Adrenal gland (tissue), 5 donors: ENCODE measurements around the gene MATK.

Source experiments
- POLR2A ChIP-seq, 2 donors: fragments of 450-650 bp; IDR thresholded peaks; one replicate each; pipeline ENCODE4 v1.6.1; 2017; ENCODE audit warnings: antibody characterized with exemption in 2 of 2, mild to moderate bottlenecking in 2 of 2, moderate library complexity in 1 of 2
- TF ChIP-seq, protein P1 (sequence below), 6 experiments: fragments of 450-650 bp in 4 of 6; fragments of 200-600 bp in 2 of 6; sonication (generic) in 1 of 6; IDR thresholded peaks; 1 replicate in 5 of 6; 2 replicates in 1 of 6; pipeline versions ENCODE4 v1.5.1 to v1.8.0; 2016 to 2021; ENCODE audit warnings: antibody characterized with exemption in 6 of 6, mild to moderate bottlenecking in 2 of 6, moderate library complexity in 1 of 6
- donor health status: DM: no; HTN: no; CAD: no.

DNA sequence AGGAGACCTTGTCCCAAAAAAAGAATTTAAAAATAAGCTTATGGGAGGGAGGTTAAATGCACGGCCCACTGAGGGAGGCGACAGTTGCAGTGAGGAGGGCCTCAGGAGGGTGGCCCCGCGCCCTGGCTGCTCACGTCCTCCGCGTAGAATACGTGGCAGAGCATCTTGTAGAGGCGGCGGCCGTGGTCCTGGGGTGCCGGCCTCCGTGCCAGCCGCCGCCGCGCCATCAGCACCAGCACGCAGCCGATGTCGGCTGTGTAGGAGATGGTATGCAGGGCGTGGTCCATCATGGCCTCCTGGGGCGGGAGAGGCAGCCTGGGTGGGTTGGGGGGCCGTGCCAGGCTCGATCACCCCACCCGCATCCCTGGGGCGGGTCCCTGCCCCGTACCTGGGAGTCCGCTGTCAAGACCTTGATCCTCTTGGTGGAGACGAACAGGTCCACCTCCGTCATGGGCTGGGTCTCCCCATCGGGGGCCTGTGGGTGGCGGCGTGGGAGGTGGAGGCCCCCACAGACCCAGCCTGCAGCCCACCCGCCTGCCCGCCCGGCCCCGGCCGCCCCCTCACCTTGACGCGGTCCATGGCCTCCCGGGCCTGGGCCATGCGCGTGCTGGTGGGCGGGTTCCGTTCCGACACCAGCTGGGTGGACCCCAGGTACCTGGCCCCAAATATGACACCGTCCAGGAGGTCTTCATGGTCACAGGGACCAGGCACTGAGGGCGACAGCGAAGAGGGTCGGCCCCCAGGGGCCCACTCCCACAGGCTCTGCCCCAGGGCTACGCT is 32.4 kb downstream of the MATK start:
- TF ChIP-seq, protein P1, sequence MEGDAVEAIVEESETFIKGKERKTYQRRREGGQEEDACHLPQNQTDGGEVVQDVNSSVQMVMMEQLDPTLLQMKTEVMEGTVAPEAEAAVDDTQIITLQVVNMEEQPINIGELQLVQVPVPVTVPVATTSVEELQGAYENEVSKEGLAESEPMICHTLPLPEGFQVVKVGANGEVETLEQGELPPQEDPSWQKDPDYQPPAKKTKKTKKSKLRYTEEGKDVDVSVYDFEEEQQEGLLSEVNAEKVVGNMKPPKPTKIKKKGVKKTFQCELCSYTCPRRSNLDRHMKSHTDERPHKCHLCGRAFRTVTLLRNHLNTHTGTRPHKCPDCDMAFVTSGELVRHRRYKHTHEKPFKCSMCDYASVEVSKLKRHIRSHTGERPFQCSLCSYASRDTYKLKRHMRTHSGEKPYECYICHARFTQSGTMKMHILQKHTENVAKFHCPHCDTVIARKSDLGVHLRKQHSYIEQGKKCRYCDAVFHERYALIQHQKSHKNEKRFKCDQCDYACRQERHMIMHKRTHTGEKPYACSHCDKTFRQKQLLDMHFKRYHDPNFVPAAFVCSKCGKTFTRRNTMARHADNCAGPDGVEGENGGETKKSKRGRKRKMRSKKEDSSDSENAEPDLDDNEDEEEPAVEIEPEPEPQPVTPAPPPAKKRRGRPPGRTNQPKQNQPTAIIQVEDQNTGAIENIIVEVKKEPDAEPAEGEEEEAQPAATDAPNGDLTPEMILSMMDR (IDR thresholded peaks at IDR 0.05), result no peak
- no peak for TF ChIP-seq POLR2A (IDR thresholded peaks at IDR 0.05)
